ENCODE results near the gene ARSJ.
A peak's percentile ranks its signal among the peaks of the same experiment; 100 is the strongest.

Gene ARSJ

GRCh38 chr4:113962719-113963265 is 16.7 kb downstream of the ARSJ start:
- H3K9ac ChIP-seq (ENCODE audit: low read length) = no peak overlapping the region
- H4K8ac ChIP-seq (ENCODE audit: low read length) = no peak overlapping the region
- H3K14ac ChIP-seq (ENCODE audit: low read length in 2 of 2) = no peak overlapping the region
- no peaks in the 10 kb centered on the region for H3K79me1 ChIP-seq (replicated peaks; ENCODE audit: low read length, poor library complexity, severe bottlenecking)
- H3K9me3 ChIP-seq (ENCODE audit: control insufficient read depth, low read length) = no peaks in the 10 kb centered on the region
- DNase-seq = no peak
- H3K4me2 ChIP-seq (ENCODE audit: low read length, poor library complexity, severe bottlenecking) = no peak overlapping the region
- H4K91ac ChIP-seq (ENCODE audit: low read length) = no peak overlapping the region
- H3K27ac ChIP-seq (ENCODE audit: low read length, poor library complexity, severe bottlenecking) = peak overlapping the region; percentile 25
- peak overlapping the region in 1 of 2 experiments; percentile 7 for H3K23ac ChIP-seq (ENCODE audit: low read length in 2 of 2)
- peaks cover 3% of the 10 kb centered on the region for H3K4me1 ChIP-seq (ENCODE audit: control insufficient read depth, insufficient read depth, low read depth, low read length)
- no peak overlapping the region for H3K18ac ChIP-seq (ENCODE audit: low read depth in 1 of 2, low read length in 2 of 2)
- peak overlapping the region; percentile 77 for H2AK5ac ChIP-seq (ENCODE audit: low read length, severe bottlenecking)
- no peak overlapping the region for H2BK12ac ChIP-seq (ENCODE audit: low read length in 2 of 2)
- no peak overlapping the region for H2AFZ ChIP-seq (ENCODE audit: low read depth, low read length)
- H3K4ac ChIP-seq (ENCODE audit: low read depth in 1 of 2, low read length in 2 of 2) = no peak overlapping the region
- no peak overlapping the region for H2BK120ac ChIP-seq (ENCODE audit: low read depth, low read length)
- H3K36me3 ChIP-seq (ENCODE audit: control insufficient read depth in 1 of 2, insufficient read depth in 2 of 2, low read depth in 1 of 2, low read length in 2 of 2) = peaks cover 0 to 2% of the 10 kb centered on the region in 2 experiments
- no peak overlapping the region for H3K4me3 ChIP-seq (ENCODE audit: insufficient read depth in 1 of 2, low read depth in 1 of 2, low read length in 2 of 2)
- H2BK5ac ChIP-seq (ENCODE audit: low read depth, low read length, poor library complexity, severe bottlenecking) = no peak overlapping the region
- H3K27me3 ChIP-seq (ENCODE audit: control insufficient read depth in 1 of 2, insufficient read depth in 1 of 2, low read length in 2 of 2) = no peaks in the 10 kb centered on the region
- 72% methylated on average over 2 of the region's 3 CpGs for WGBS
- H2BK15ac ChIP-seq (ENCODE audit: low read depth, poor library complexity, severe bottlenecking) = no peak overlapping the region

GRCh38 chr4:113962016-113962347 is 17.5 kb downstream of the ARSJ start:
- Histone ChIP-seq H4K8ac (ENCODE audit: low read length) (no peak overlapping the region), H3K4ac (ENCODE audit: low read depth in 1 of 2, low read length in 2 of 2) (no peak overlapping the region), H2BK5ac (ENCODE audit: low read depth, low read length, poor library complexity, severe bottlenecking) (no peak overlapping the region), H3K4me1 (ENCODE audit: control insufficient read depth, insufficient read depth, low read depth, low read length) (peaks cover 3% of the 10 kb centered on the region), H2BK120ac (ENCODE audit: low read depth, low read length) (no peak overlapping the region), H2AK5ac (ENCODE audit: low read length, severe bottlenecking) (no peak overlapping the region), H4K91ac (ENCODE audit: low read length) (no peak overlapping the region), H3K18ac (ENCODE audit: low read depth in 1 of 2, low read length in 2 of 2) (no peak overlapping the region), H2BK15ac (ENCODE audit: low read depth, poor library complexity, severe bottlenecking) (no peak overlapping the region), H3K9me3 (ENCODE audit: control insufficient read depth, low read length) (no peaks in the 10 kb centered on the region), H3K23ac (ENCODE audit: low read length in 2 of 2) (no peak overlapping the region), H3K14ac (ENCODE audit: low read length in 2 of 2) (no peak overlapping the region), H3K9ac (ENCODE audit: low read length) (no peak overlapping the region), H3K36me3 (ENCODE audit: control insufficient read depth in 1 of 2, insufficient read depth in 2 of 2, low read depth in 1 of 2, low read length in 2 of 2) (peaks cover 0 to 2% of the 10 kb centered on the region in 2 experiments), H3K4me2 (ENCODE audit: low read length, poor library complexity, severe bottlenecking) (no peak overlapping the region), H3K27me3 (ENCODE audit: control insufficient read depth in 1 of 2, insufficient read depth in 1 of 2, low read length in 2 of 2) (no peaks in the 10 kb centered on the region), H2AFZ (ENCODE audit: low read depth, low read length) (no peak overlapping the region), H3K4me3 (ENCODE audit: insufficient read depth in 1 of 2, low read depth in 1 of 2, low read length in 2 of 2) (no peak overlapping the region), H3K79me1 (replicated peaks; ENCODE audit: low read length, poor library complexity, severe bottlenecking) (no peaks in the 10 kb centered on the region), H3K27ac (ENCODE audit: low read length, poor library complexity, severe bottlenecking) (peak overlapping the region; percentile 31), H2BK12ac (ENCODE audit: low read length in 2 of 2) (no peak overlapping the region)
- DNase-seq = no peak
- WGBS = 71% methylated on average over 2 of the region's 2 CpGs

GRCh38 chr4:113960684-113961321 is 18.6 kb downstream of the ARSJ start:
- no peak overlapping the region for H3K4ac ChIP-seq (ENCODE audit: low read depth in 1 of 2, low read length in 2 of 2)
- H2BK5ac ChIP-seq (ENCODE audit: low read depth, low read length, poor library complexity, severe bottlenecking) = no peak overlapping the region
- H4K8ac ChIP-seq (ENCODE audit: low read length) = no peak overlapping the region
- H2BK15ac ChIP-seq (ENCODE audit: low read depth, poor library complexity, severe bottlenecking) = no peak overlapping the region
- peak overlapping the region; percentile 76 for H2AK5ac ChIP-seq (ENCODE audit: low read length, severe bottlenecking)
- peaks cover 6% of the 10 kb centered on the region for H3K4me1 ChIP-seq (ENCODE audit: control insufficient read depth, insufficient read depth, low read depth, low read length)
- H2BK12ac ChIP-seq (ENCODE audit: low read length in 2 of 2) = no peak overlapping the region
- peaks cover 4% of the 10 kb centered on the region for H3K79me1 ChIP-seq (replicated peaks; ENCODE audit: low read length, poor library complexity, severe bottlenecking)
- H3K9ac ChIP-seq (ENCODE audit: low read length) = no peak overlapping the region
- H4K91ac ChIP-seq (ENCODE audit: low read length) = no peak overlapping the region
- H3K27me3 ChIP-seq (ENCODE audit: control insufficient read depth in 1 of 2, insufficient read depth in 1 of 2, low read length in 2 of 2) = no peaks in the 10 kb centered on the region
- WGBS = 95% methylated on average over 2 of the region's 3 CpGs
- no peak overlapping the region for H3K18ac ChIP-seq (ENCODE audit: low read depth in 1 of 2, low read length in 2 of 2)
- no peak overlapping the region for H2AFZ ChIP-seq (ENCODE audit: low read depth, low read length)
- H3K9me3 ChIP-seq (ENCODE audit: control insufficient read depth, low read length) = no peaks in the 10 kb centered on the region
- no peak overlapping the region for H2BK120ac ChIP-seq (ENCODE audit: low read depth, low read length)
- peak overlapping the region; percentile 52 for H3K4me2 ChIP-seq (ENCODE audit: low read length, poor library complexity, severe bottlenecking)
- no peak overlapping the region for H3K14ac ChIP-seq (ENCODE audit: low read length in 2 of 2)
- H3K27ac ChIP-seq (ENCODE audit: low read length, poor library complexity, severe bottlenecking) = peak overlapping the region; percentile 83
- DNase-seq = no peak
- no peak overlapping the region for H3K23ac ChIP-seq (ENCODE audit: low read length in 2 of 2)
- peak overlapping the region in 1 of 2 experiments; percentile 35 for H3K4me3 ChIP-seq (ENCODE audit: insufficient read depth in 1 of 2, low read depth in 1 of 2, low read length in 2 of 2)
- H3K36me3 ChIP-seq (ENCODE audit: control insufficient read depth in 1 of 2, insufficient read depth in 2 of 2, low read depth in 1 of 2, low read length in 2 of 2) = peaks cover 0 to 2% of the 10 kb centered on the region in 2 experiments

- no peak overlapping the region for H2AFZ ChIP-seq (ENCODE audit: low read depth, low read length)
- H2BK12ac ChIP-seq (ENCODE audit: low read length in 2 of 2) = no peak overlapping the region
- no peak overlapping the region for H2BK5ac ChIP-seq (ENCODE audit: low read depth, low read length, poor library complexity, severe bottlenecking)
- no peak overlapping the region for H4K91ac ChIP-seq (ENCODE audit: low read length)
- H3K9ac ChIP-seq (ENCODE audit: low read length) = peak overlapping the region; percentile 74
- H2BK120ac ChIP-seq (ENCODE audit: low read depth, low read length) = no peak overlapping the region
- H2AK5ac ChIP-seq (ENCODE audit: low read length, severe bottlenecking) = no peak overlapping the region
- H3K27ac ChIP-seq (ENCODE audit: low read length, poor library complexity, severe bottlenecking) = peak overlapping the region; percentile 50
- H3K79me1 ChIP-seq (replicated peaks; ENCODE audit: low read length, poor library complexity, severe bottlenecking) = peaks cover 4% of the 10 kb centered on the region
- peaks cover 6% of the 10 kb centered on the region for H3K4me1 ChIP-seq (ENCODE audit: control insufficient read depth, insufficient read depth, low read depth, low read length)
- H3K36me3 ChIP-seq (ENCODE audit: control insufficient read depth in 1 of 2, insufficient read depth in 2 of 2, low read depth in 1 of 2, low read length in 2 of 2) = peaks cover 0 to 2% of the 10 kb centered on the region in 2 experiments
- no peak overlapping the region for H3K14ac ChIP-seq (ENCODE audit: low read length in 2 of 2)
- no peak overlapping the region for H2BK15ac ChIP-seq (ENCODE audit: low read depth, poor library complexity, severe bottlenecking)
- no peaks in the 10 kb centered on the region for H3K27me3 ChIP-seq (ENCODE audit: control insufficient read depth in 1 of 2, insufficient read depth in 1 of 2, low read length in 2 of 2)
- no peak overlapping the region for H3K4ac ChIP-seq (ENCODE audit: low read depth in 1 of 2, low read length in 2 of 2)
- H3K4me3 ChIP-seq (ENCODE audit: insufficient read depth in 1 of 2, low read depth in 1 of 2, low read length in 2 of 2) = peak overlapping the region in 1 of 2 experiments; percentile 46
- no peak overlapping the region for H3K4me2 ChIP-seq (ENCODE audit: low read length, poor library complexity, severe bottlenecking)
- no peak overlapping the region for H4K8ac ChIP-seq (ENCODE audit: low read length)
- no peaks in the 10 kb centered on the region for H3K9me3 ChIP-seq (ENCODE audit: control insufficient read depth, low read length)
- DNase-seq = no peak
- H3K23ac ChIP-seq (ENCODE audit: low read length in 2 of 2) = no peak overlapping the region
- H3K18ac ChIP-seq (ENCODE audit: low read depth in 1 of 2, low read length in 2 of 2) = no peak overlapping the region
Measured at GRCh38 chr4:113959539-113959937, 19.9 kb downstream of the ARSJ start.
